ENCODE results near the gene ZNF276. TPM values are rescaled to one million over a fixed set of nuclear protein-coding genes. Genes with fewer than 3 reads are reported as not detected.
"Not testable (repeated sequence)": the region's sequence is repeated elsewhere in the genome, so short reads cannot be mapped to it uniquely, and the experiment has no call there.

Gene ZNF276
- total and polyA plus RNA-seq, 4 donors, result 3.3 to 47.7 (median 27.0) TPM

DNA sequence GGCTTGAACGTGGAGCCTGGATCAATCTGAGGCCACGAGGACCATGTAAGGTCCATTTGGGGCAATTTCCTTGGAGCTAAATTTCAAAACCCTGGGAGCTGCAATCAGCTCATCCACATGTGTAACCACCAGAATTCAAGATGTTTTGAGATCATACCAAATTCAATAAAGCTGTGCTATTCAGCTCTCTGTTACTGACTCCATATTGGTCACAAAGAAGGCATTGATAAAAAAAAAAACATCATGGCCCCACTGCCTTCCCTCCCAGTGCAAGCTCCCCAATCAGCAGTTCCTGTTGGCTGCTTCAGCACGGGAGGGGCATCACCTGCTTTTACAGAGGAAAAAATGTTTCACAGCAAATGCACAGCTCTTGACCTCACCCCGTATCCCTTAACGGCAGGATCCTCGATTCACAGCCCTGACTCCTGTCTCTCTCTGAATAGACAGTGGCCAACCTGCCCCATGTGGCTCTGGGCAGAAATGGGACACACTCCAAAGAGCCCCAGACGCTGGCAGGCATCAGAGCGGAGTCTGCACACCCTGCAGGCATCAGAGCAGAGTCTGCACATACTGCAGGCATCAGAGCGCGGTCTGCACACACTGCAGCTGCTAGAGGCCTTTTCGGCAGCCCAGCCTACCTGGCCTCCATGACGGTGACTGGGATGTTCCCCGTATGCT, 58.0 kb downstream of the ZNF276 start:
- intact Hi-C loops (cut with DNase I), result no loop called here
- Histone ChIP-seq H3K4me1 (ENCODE audit: control insufficient read depth in 1 of 2, insufficient read depth in 2 of 2, low read length in 2 of 2) (no peaks in the 10 kb centered on the region), H3K27me3 (ENCODE audit: control insufficient read depth in 1 of 2, insufficient read depth in 2 of 2, low read length in 1 of 2) (no peaks in the 10 kb centered on the region), H3K27ac (ENCODE audit: low read depth in 1 of 2, low read length in 2 of 2) (no peak overlapping the region), H3K4me3 (ENCODE audit: low read length in 2 of 2) (no peak overlapping the region), H3K9me3 (ENCODE audit: control insufficient read depth, low read length) (no peaks in the 10 kb centered on the region), H3K36me3 (ENCODE audit: control insufficient read depth in 1 of 2, insufficient read depth in 2 of 2, low read length in 1 of 2) (no peaks in the 10 kb centered on the region)
- WGBS, 2 donors, result 91 to 92% methylated on average over 13 of the region's 13 CpGs
- ATAC-seq (ENCODE audit: low FRiP score) (no peak), DNase-seq (no peak)

DNA sequence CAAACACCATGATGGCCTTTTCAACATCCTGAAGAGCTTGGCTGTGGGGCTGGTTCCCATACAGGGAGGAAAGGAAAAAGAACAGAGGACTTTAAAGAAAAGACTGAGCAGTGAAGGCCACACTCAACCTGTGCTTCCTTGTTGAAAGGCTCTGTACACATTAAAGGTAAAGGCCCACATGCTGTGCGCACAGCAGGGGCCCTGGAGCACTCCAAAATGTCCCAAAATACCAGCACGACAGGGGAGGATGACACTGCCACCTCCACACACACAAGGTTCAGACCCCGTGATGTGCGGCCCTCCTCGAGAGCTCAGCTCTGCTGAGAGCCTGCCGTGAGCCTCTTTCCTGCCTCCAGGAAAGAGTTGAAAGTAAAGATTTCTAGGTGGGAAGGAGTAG, 58.6 kb downstream of the ZNF276 start:
- Histone ChIP-seq H3K9me3 (ENCODE audit: control insufficient read depth, low read length) (no peaks in the 10 kb centered on the region), H3K36me3 (ENCODE audit: control insufficient read depth in 1 of 2, insufficient read depth in 2 of 2, low read length in 1 of 2) (no peaks in the 10 kb centered on the region), H3K27ac (ENCODE audit: low read depth in 1 of 2, low read length in 2 of 2) (no peak overlapping the region), H3K4me3 (ENCODE audit: low read length in 2 of 2) (no peak overlapping the region), H3K27me3 (ENCODE audit: control insufficient read depth in 1 of 2, insufficient read depth in 2 of 2, low read length in 1 of 2) (no peaks in the 10 kb centered on the region), H3K4me1 (ENCODE audit: control insufficient read depth in 1 of 2, insufficient read depth in 2 of 2, low read length in 2 of 2) (no peaks in the 10 kb centered on the region)
- DNase-seq (no peak), ATAC-seq (ENCODE audit: low FRiP score) (no peak)
- WGBS, 2 donors, result 93 to 94% methylated on average over 6 of the region's 6 CpGs
- intact Hi-C loops (cut with DNase I), result loop anchor here in 1 of 2 donors (10.0 kb wide), 1 partner anchor 45 kb away; no protein-coding TSS in a partner anchor

DNA sequence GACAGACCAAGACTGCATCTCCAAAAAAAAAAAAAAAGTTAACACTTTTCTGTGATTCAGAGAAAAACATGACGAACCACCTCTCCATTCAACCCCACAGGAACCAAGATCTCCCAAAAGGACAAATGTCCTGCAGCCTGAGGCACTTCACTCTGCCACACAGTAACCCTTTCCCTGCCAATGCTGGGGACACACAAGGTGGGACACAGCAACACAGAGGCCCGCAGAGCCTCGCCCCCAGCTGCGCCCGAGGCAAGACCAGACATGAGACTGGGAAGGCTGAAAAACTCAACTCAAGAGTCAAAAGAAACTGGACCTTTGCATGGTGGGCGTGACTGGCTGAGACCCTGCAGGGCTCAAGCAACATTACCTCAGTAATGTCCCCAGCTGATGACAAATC, 61.2 kb downstream of the ZNF276 start:
- Histone ChIP-seq H3K36me3 (ENCODE audit: control insufficient read depth in 1 of 2, insufficient read depth in 2 of 2, low read length in 1 of 2) (no peaks in the 10 kb centered on the region), H3K27ac (ENCODE audit: low read depth in 1 of 2, low read length in 2 of 2) (no peak overlapping the region), H3K27me3 (ENCODE audit: control insufficient read depth in 1 of 2, insufficient read depth in 2 of 2, low read length in 1 of 2) (no peaks in the 10 kb centered on the region), H3K4me3 (ENCODE audit: low read length in 2 of 2) (no peak overlapping the region), H3K9me3 (ENCODE audit: control insufficient read depth, low read length) (no peaks in the 10 kb centered on the region), H3K4me1 (ENCODE audit: control insufficient read depth in 1 of 2, insufficient read depth in 2 of 2, low read length in 2 of 2) (no peaks in the 10 kb centered on the region)
- ATAC-seq (ENCODE audit: low FRiP score) (no peak), DNase-seq (no peak)
- WGBS, 2 donors, result 95 to 97% methylated on average over 6 of the region's 6 CpGs
- intact Hi-C loops (cut with DNase I), result loop anchor here in 1 of 2 donors (10.0 kb wide), 1 partner anchor 48 kb away; no protein-coding TSS in a partner anchor

DNA sequence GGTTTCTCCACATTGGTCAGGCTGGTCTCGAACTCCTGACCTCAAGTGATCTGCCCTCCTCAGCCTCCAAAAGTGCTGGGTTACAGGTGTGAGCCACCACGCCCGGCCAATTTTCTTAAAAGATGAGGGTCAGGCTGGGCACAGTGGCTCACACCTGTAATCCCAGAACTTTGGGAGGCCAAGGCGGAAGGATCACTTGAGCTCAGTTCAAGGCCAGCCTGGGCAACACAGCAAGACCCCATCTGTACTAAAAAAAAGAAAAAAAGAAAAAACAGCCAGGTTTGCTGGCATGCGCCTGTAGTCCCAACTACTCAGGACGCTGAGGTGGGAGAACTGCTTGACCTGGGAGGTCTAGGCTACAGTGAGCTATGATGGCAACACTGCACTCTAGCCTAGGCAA, 62.6 kb downstream of the ZNF276 start:
- H3K4me3 ChIP-seq (ENCODE audit: low read length in 2 of 2); H3K9me3 ChIP-seq (ENCODE audit: control insufficient read depth, low read length); DNase-seq; H3K4me1 ChIP-seq (ENCODE audit: control insufficient read depth in 1 of 2, insufficient read depth in 2 of 2, low read length in 2 of 2); H3K27ac ChIP-seq (ENCODE audit: low read depth in 1 of 2, low read length in 2 of 2); H3K36me3 ChIP-seq (ENCODE audit: control insufficient read depth in 1 of 2, insufficient read depth in 2 of 2, low read length in 1 of 2); H3K27me3 ChIP-seq (ENCODE audit: control insufficient read depth in 1 of 2, insufficient read depth in 2 of 2, low read length in 1 of 2); ATAC-seq (ENCODE audit: low FRiP score): not testable (repeated sequence)
- intact Hi-C loops (cut with DNase I), result loop anchor here in 1 of 2 donors (10.0 kb wide), 1 partner anchor 49 kb away; no protein-coding TSS in a partner anchor
- whole genome bisulfite sequencing, 2 donors, result 93 to 95% methylated on average over 6 of the region's 6 CpGs

DNA sequence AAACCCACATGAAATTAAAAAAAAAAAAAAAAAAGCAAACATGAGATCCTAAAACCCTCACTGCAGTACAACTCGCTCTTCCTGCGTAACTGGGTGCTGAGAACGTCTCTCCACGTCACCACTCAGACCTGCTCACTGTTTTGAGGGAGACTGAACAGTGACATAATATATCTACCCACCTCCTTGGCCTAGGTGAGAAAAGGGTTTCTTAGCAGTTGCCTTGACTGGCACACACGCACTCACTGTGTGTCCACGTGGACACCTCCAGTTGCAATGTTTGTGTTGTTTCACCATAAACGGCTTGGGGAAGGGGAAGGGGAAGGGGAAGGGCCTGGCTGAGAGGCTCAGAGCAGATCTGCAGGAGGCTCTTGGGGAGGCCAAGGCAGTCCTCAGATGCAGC, 63.1 kb downstream of the ZNF276 start:
- no peak for ATAC-seq (ENCODE audit: low FRiP score)
- Histone ChIP-seq H3K27me3 (ENCODE audit: control insufficient read depth in 1 of 2, insufficient read depth in 2 of 2, low read length in 1 of 2) (no peaks in the 10 kb centered on the region), H3K36me3 (ENCODE audit: control insufficient read depth in 1 of 2, insufficient read depth in 2 of 2, low read length in 1 of 2) (no peaks in the 10 kb centered on the region), H3K27ac (ENCODE audit: low read depth in 1 of 2, low read length in 2 of 2) (no peak overlapping the region), H3K4me3 (ENCODE audit: low read length in 2 of 2) (no peak overlapping the region), H3K4me1 (ENCODE audit: control insufficient read depth in 1 of 2, insufficient read depth in 2 of 2, low read length in 2 of 2) (no peaks in the 10 kb centered on the region), H3K9me3 (ENCODE audit: control insufficient read depth, low read length) (no peaks in the 10 kb centered on the region)
- intact Hi-C loops (cut with DNase I), result loop anchor here in 1 of 2 donors (10.0 kb wide), 1 partner anchor 50 kb away; no protein-coding TSS in a partner anchor
- no peak for DNase-seq
- 84 to 89% methylated on average over 7 of the region's 7 CpGs for WGBS, 2 donors

DNA sequence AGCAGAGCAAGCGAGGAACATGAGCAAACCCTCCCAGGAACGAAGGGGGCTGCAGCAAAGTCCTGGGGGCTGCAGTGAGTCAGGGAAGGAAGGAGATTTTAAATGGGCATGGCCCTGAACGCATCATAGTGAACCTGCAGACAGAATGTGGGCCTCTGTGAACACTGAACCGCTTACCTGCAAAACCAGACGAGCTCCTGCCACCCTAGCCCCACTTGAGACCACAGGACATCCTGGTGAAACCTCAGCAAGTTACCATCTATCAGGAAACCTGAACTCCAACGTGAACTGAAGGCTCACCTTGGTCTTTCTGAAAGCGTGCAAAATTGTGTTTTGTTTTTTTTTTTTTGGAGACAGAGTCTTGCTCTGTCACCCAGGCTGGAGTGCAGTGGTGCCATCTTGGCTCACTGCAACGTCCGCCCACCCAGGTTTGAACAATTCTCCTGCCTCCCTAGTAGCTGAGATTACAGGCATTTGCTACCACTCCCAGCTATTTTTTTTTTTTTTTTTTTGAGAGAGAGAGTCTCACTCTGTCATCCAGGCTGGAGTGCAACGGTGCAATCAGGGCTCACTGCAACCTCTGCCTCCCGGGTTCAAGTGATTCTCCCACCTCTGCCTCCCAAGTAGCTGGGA, 64.3 kb downstream of the ZNF276 start:
- no peak for ATAC-seq (ENCODE audit: low FRiP score)
- Histone ChIP-seq H3K4me1 (ENCODE audit: control insufficient read depth in 1 of 2, insufficient read depth in 2 of 2, low read length in 2 of 2) (no peaks in the 10 kb centered on the region), H3K9me3 (ENCODE audit: control insufficient read depth, low read length) (no peaks in the 10 kb centered on the region), H3K4me3 (ENCODE audit: low read length in 2 of 2) (no peak overlapping the region), H3K27ac (ENCODE audit: low read depth in 1 of 2, low read length in 2 of 2) (no peak overlapping the region), H3K27me3 (ENCODE audit: control insufficient read depth in 1 of 2, insufficient read depth in 2 of 2, low read length in 1 of 2) (no peaks in the 10 kb centered on the region), H3K36me3 (ENCODE audit: control insufficient read depth in 1 of 2, insufficient read depth in 2 of 2, low read length in 1 of 2) (no peaks in the 10 kb centered on the region)
- WGBS, 2 donors, result 92 to 93% methylated on average over 11 of the region's 11 CpGs
- intact Hi-C loops (cut with DNase I), result loop anchor here in 1 of 2 donors (10.0 kb wide), 1 partner anchor 51 kb away; no protein-coding TSS in a partner anchor
- no peak for DNase-seq

DNA sequence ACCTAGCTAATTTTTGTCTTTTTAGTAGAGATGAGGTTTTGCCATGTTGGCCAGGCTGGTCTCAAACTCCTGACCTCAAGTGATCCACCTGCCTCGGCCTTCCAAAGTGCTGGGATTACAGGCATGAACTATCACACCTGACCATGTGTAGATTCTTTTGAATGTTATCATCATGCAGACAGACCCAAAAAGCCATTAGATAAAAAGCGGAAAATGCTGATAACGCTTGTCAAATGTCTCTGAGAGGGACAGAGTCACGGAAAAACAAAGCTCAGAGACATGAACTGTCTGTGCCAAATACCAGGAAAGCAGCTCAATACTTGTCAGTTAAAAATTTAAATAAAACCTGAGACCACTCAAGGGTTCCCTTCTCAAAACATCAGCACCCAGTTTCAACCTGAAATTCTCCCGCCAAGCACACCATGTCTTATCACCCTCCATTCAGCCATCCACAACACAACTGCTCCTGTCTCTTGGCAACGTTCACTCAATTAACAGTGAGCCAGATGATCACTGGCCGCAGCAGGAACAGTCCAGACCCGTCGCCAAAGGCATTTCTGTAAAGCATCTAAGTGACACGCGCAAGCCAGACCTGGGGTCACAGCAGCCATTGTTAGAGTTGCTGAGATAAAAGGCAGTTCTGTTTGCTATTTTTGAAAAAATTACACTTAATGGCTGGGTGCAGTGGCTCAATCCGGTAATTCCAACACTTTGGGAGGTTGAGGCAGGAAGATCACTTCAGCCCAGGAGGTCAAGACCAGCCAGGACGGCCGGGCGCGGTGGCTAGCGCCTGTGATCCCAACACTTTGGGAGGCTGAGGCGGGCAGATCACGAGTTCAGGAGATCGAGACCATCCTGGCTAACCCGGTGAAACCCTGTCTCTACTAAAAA, 65.4 kb downstream of the ZNF276 start:
- Histone ChIP-seq H3K36me3 (ENCODE audit: control insufficient read depth in 1 of 2, insufficient read depth in 2 of 2, low read length in 1 of 2) (no peaks in the 10 kb centered on the region), H3K4me1 (ENCODE audit: control insufficient read depth in 1 of 2, insufficient read depth in 2 of 2, low read length in 2 of 2) (no peaks in the 10 kb centered on the region), H3K27ac (ENCODE audit: low read depth in 1 of 2, low read length in 2 of 2) (no peak overlapping the region), H3K4me3 (ENCODE audit: low read length in 2 of 2) (no peak overlapping the region), H3K27me3 (ENCODE audit: control insufficient read depth in 1 of 2, insufficient read depth in 2 of 2, low read length in 1 of 2) (no peaks in the 10 kb centered on the region), H3K9me3 (ENCODE audit: control insufficient read depth, low read length) (no peaks in the 10 kb centered on the region)
- ATAC-seq (ENCODE audit: low FRiP score) (no peak), DNase-seq (no peak)
- intact Hi-C loops (cut with DNase I), result loop anchor here in 1 of 2 donors (10.0 kb wide), 1 partner anchor 52 kb away; no protein-coding TSS in a partner anchor
- WGBS, 2 donors, result 92 to 95% methylated on average over 21 of the region's 21 CpGs

DNA sequence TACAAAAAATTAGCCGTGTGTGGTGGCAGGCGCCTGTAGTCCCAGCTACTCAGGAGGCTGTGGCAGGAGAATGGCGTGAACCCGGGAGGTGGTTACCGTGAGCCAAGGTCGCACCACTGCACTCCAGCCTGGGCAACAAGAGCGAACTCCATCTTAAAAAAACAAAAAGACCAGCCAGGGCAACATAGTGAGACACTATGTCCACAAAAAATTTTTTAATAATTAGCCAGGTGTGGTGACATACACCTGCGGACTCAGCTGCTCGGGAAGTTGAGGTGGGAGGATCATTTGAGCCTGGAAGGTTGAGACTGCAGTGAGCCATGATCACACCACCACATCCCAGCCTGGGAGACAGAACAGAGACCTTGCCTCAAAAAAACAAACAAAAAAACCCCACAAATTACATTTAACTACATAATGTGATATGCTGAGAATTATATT, 66.0 kb downstream of the ZNF276 start:
- Histone ChIP-seq H3K27me3 (ENCODE audit: control insufficient read depth in 1 of 2, insufficient read depth in 2 of 2, low read length in 1 of 2) (no peaks in the 10 kb centered on the region), H3K4me3 (ENCODE audit: low read length in 2 of 2) (no peak overlapping the region), H3K4me1 (ENCODE audit: control insufficient read depth in 1 of 2, insufficient read depth in 2 of 2, low read length in 2 of 2) (no peaks in the 10 kb centered on the region), H3K27ac (ENCODE audit: low read depth in 1 of 2, low read length in 2 of 2) (no peak overlapping the region), H3K36me3 (ENCODE audit: control insufficient read depth in 1 of 2, insufficient read depth in 2 of 2, low read length in 1 of 2) (no peaks in the 10 kb centered on the region), H3K9me3 (ENCODE audit: control insufficient read depth, low read length) (no peaks in the 10 kb centered on the region)
- ATAC-seq (ENCODE audit: low FRiP score), result no peak
- DNase-seq, result no peak
- intact Hi-C loops (cut with DNase I), result loop anchor here in 1 of 2 donors (10.0 kb wide), 1 partner anchor 53 kb away; no protein-coding TSS in a partner anchor
- WGBS, 2 donors, result 97 to 98% methylated on average over 9 of the region's 9 CpGs
